H1 (cell line): Measurements from ENCODE around the gene OR51V1.

ENCODE experiments used
- CREB1 ChIP-seq: IDR thresholded peaks from 2 replicates; pipeline ENCODE4 v1.6.1; 2012; ENCODE audit warnings: inconsistent platforms
- EP300 ChIP-seq, 2 experiments: IDR thresholded peaks; 1 replicate in 1 of 2; 2 replicates in 1 of 2; pipeline ENCODE4 v1.6.1; 2011 to 2012; ENCODE audit warnings: low read depth in 2 of 2, low read length in 2 of 2, mild to moderate bottlenecking in 2 of 2, borderline replicate concordance in 1 of 2, inconsistent platforms in 1 of 2, moderate library complexity in 1 of 2
- KDM5A ChIP-seq: fragments of 200-600 bp; IDR thresholded peaks from 2 replicates; pipeline ENCODE4 v1.7.1; 2012; ENCODE audit warnings: mild to moderate bottlenecking, low read length, inconsistent platforms, mixed read lengths
- POLR2A ChIP-seq, 2 experiments: IDR thresholded peaks; 1 replicate in 1 of 2; 2 replicates in 1 of 2; pipeline ENCODE4 v1.6.1; 2011; ENCODE audit warnings: low read depth in 2 of 2, low read length in 2 of 2, mild to moderate bottlenecking in 2 of 2; ENCODE audit errors: control extremely low read depth in 1 of 2
- SIX5 ChIP-seq: IDR thresholded peaks from 2 replicates; pipeline ENCODE4 v1.6.1; 2011; ENCODE audit warnings: mild to moderate bottlenecking, low read depth, low read length
- SP1 ChIP-seq: IDR thresholded peaks from 2 replicates; pipeline ENCODE4 v1.6.1; 2011; ENCODE audit warnings: low read depth, low read length
- TF ChIP-seq, protein P1 (sequence below), 3 experiments: IDR thresholded peaks; 1 replicate in 2 of 3; 2 replicates in 1 of 3; pipeline versions ENCODE4 v1.5.1 to v1.6.1; 2011; ENCODE audit warnings: low read length in 3 of 3, mild to moderate bottlenecking in 3 of 3, inconsistent platforms in 2 of 3, low read depth in 1 of 3, moderate library complexity in 1 of 3; ENCODE audit not compliant: insufficient read depth in 1 of 3; ENCODE audit errors: control extremely low read depth in 1 of 3

DNA sequence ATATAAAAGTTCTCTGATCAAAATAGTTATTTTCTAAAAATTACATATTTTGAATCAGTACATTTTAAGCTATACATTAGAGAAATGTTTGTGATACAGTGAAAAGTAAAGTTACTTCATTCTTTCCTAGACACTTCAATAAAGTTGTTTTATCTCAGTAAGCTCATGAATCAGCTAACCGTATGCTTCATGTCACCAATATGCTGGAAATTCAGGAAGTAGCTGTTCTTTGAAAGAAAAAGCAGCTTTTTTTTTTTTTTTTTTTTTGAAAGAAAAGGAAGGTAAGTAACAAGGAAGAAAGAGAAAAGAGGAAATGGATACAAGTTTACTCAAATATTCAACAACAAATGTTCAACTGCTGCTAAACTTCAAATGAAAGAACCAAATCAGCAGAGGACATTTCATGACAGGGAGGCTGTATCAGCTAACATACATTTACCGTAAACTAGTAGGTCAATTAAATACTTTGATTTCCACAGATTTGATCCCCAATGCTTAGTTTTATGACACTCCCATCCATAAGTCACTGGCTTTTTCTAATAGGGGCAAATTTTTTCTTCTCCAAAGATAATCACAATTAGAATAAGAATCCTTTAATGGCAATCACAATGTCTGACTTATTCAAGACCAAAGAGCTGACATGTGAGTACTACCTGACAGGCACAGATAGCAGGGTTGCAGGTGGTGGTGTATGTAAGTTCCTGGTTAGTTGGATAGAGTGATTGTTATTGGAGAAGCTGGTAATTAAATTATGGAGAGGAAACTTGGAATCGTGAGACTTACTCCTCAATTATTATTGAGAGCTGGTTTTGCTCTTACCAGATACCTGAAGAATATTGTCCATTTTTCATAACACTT is 46.7 kb downstream of the OR51V1 start:
- TF ChIP-seq CREB1, result no peak
- TF ChIP-seq, protein P1, sequence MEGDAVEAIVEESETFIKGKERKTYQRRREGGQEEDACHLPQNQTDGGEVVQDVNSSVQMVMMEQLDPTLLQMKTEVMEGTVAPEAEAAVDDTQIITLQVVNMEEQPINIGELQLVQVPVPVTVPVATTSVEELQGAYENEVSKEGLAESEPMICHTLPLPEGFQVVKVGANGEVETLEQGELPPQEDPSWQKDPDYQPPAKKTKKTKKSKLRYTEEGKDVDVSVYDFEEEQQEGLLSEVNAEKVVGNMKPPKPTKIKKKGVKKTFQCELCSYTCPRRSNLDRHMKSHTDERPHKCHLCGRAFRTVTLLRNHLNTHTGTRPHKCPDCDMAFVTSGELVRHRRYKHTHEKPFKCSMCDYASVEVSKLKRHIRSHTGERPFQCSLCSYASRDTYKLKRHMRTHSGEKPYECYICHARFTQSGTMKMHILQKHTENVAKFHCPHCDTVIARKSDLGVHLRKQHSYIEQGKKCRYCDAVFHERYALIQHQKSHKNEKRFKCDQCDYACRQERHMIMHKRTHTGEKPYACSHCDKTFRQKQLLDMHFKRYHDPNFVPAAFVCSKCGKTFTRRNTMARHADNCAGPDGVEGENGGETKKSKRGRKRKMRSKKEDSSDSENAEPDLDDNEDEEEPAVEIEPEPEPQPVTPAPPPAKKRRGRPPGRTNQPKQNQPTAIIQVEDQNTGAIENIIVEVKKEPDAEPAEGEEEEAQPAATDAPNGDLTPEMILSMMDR (IDR thresholded peaks at IDR 0.05; ENCODE audit: control extremely low read depth in 1 of 3, insufficient read depth in 1 of 3, low read depth in 1 of 3, low read length in 3 of 3), result no peak
- TF ChIP-seq SP1, result no peak
- TF ChIP-seq EP300 (IDR thresholded peaks at IDR 0.05; ENCODE audit: borderline replicate concordance in 1 of 2, low read depth in 2 of 2, low read length in 2 of 2), result no peak
- TF ChIP-seq SIX5, result no peak
- TF ChIP-seq POLR2A (IDR thresholded peaks at IDR 0.05; ENCODE audit: control extremely low read depth in 1 of 2, low read depth in 2 of 2, low read length in 2 of 2), result no peak
- TF ChIP-seq KDM5A, result no peak
